Esophagus muscularis mucosa (tissue), 4 donors: ENCODE data around the gene UBTF. TPM values are rescaled to one million over a fixed set of nuclear protein-coding genes. Genes with fewer than 3 reads are reported as not detected.

ENCODE experiments used
- DNase-seq: peaks from one replicate; pipeline ENCODE4 v3.0.0-alpha.2; 2017; ENCODE audit errors: extremely low spot score
- H3K27ac ChIP-seq, 4 donors: fragments of 200-600 bp; sonication (generic); replicated peaks in 1 of 4; 1 replicate in 3 of 4; 2 replicates in 1 of 4; pipeline ENCODE4 v1.5.1; 2016 to 2019; ENCODE audit warnings: mild to moderate bottlenecking in 1 of 4
- H3K27me3 ChIP-seq, 4 donors: fragments of 200-600 bp; sonication (generic); one replicate each; pipeline versions ENCODE4 v1.5.1 to v1.6.0; 2016 to 2019
- H3K36me3 ChIP-seq, 4 donors: fragments of 200-600 bp; sonication (generic); one replicate each; pipeline ENCODE4 v1.5.1; 2016 to 2019
- H3K4me1 ChIP-seq, 4 donors: fragments of 200-600 bp; sonication (generic); one replicate each; pipeline ENCODE4 v1.5.1; 2016 to 2019
- H3K4me3 ChIP-seq, 4 donors: fragments of 200-600 bp; sonication (generic); 1 replicate in 2 of 4; 2 replicates in 2 of 4; pipeline ENCODE4 v1.5.1; 2016 to 2019; ENCODE audit warnings: mild to moderate bottlenecking in 4 of 4, moderate library complexity in 1 of 4
- H3K9me3 ChIP-seq, 4 donors: fragments of 200-600 bp; sonication (generic); 1 replicate in 3 of 4; 2 replicates in 1 of 4; pipeline ENCODE4 v1.5.1; 2016 to 2019
- EP300 ChIP-seq: sonication (generic); formaldehyde crosslinking; IDR thresholded peaks from one replicate; pipeline ENCODE4 v1.6.1; 2017; ENCODE audit warnings: antibody characterized with exemption
- POLR2A ChIP-seq: fragments of 450-650 bp; IDR thresholded peaks from one replicate; pipeline ENCODE4 v1.6.1; 2017; ENCODE audit warnings: antibody characterized with exemption, moderate library complexity, mild to moderate bottlenecking, low read depth
- POLR2AphosphoS5 ChIP-seq, 2 donors: sonication (generic); formaldehyde crosslinking; IDR thresholded peaks; one replicate each; pipeline ENCODE4 v1.6.1; 2017; ENCODE audit warnings: antibody characterized with exemption in 2 of 2
- WGBS: methylation state at CpG from one replicate; pipeline ENCODE4 v1.1.5; 2018; 5-methylcytosine and 5-hydroxymethylcytosine counted together
- intact Hi-C: fragments of 100-400 bp; cut with DNase I; formaldehyde crosslinking; loops from one replicate; pipeline ENCODE4 v1.15.1; 2023
- total RNA-seq, 4 donors: library from RNA; depleted of rRNA; stranded (reverse); fragments of >200 nt; gene quantifications; one replicate each; pipeline versions ENCODE4 v1.1.0 to v1.2.1, GENCODE V29; 2016
- TF ChIP-seq, protein P1 (sequence below), 3 experiments: fragments of 200-600 bp in 2 of 3; fragments of 450-650 bp in 1 of 3; sonication (generic) in 2 of 3; IDR thresholded peaks; one replicate each; pipeline ENCODE4 v1.5.1; 2017 to 2019; ENCODE audit warnings: antibody characterized with exemption in 3 of 3, mild to moderate bottlenecking in 2 of 3, moderate library complexity in 1 of 3

UBTF gene
- total RNA-seq, 4 donors from 2014 or later = 48.7 to 78.8 (median 66.1) TPM

DNA sequence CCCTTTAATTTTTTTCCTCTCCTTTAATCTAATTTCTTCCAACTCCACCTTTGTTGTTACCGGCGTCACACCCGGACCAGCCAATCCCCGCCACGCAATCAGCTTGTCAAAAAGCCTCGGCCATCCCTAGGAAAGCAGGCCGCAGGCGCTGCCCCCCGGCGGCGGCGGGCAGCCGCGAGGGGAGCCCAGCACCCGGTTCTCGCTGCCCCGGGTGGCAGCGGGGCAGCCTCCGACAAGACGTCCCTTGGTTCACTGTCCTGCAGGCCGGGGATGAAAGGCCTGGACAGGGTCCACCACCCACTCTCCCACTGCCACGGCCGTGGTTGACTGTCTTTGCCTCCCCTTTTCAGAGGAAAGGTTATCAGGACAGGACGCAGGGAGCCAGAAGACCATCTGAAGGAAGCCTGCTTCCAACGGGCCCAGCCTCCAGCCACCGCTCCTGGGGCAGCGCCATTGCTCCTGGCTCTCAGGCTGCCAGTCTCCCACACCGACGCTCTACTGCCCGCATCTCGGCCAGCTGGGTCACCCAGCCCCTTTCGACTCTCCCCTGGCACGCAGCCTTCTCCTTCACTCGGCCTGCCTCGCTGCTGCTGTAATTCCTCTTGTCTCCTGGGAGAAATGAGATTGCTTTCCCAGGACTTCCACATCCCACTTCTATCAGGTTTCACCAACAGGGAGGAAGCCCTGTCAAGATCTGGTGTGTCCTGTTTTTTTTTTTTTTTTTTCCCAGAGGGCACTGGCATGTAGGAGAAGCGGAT is 2.8 kb upstream of the UBTF start:
- Histone ChIP-seq H3K4me3 (peak overlapping the region; percentile 92 to 98 (median 96)), H3K9me3 (no peaks in the 10 kb centered on the region), H3K4me1 (peaks cover 30 to 39% (median 38%) of the 10 kb centered on the region in 4 donors), H3K36me3 (no peaks in the 10 kb centered on the region), H3K27ac (peak overlapping the region; percentile 100), H3K27me3 (no peaks in the 10 kb centered on the region)
- peak; percentile 96 for DNase-seq
- TF ChIP-seq POLR2AphosphoS5 (IDR thresholded peaks at IDR 0.05) (peak; percentile 70 to 87), EP300 (no peak), POLR2A (no peak)
- TF ChIP-seq, protein P1, sequence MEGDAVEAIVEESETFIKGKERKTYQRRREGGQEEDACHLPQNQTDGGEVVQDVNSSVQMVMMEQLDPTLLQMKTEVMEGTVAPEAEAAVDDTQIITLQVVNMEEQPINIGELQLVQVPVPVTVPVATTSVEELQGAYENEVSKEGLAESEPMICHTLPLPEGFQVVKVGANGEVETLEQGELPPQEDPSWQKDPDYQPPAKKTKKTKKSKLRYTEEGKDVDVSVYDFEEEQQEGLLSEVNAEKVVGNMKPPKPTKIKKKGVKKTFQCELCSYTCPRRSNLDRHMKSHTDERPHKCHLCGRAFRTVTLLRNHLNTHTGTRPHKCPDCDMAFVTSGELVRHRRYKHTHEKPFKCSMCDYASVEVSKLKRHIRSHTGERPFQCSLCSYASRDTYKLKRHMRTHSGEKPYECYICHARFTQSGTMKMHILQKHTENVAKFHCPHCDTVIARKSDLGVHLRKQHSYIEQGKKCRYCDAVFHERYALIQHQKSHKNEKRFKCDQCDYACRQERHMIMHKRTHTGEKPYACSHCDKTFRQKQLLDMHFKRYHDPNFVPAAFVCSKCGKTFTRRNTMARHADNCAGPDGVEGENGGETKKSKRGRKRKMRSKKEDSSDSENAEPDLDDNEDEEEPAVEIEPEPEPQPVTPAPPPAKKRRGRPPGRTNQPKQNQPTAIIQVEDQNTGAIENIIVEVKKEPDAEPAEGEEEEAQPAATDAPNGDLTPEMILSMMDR (IDR thresholded peaks at IDR 0.05) = peak; percentile 9 to 41 (median 30)
- under 1% methylated on average over 25 of the region's 36 CpGs for WGBS
- intact Hi-C loops = no loop called here

- Histone ChIP-seq H3K4me1 (peaks cover 35 to 44% (median 43%) of the 10 kb centered on the region in 4 donors), H3K9me3 (no peaks in the 10 kb centered on the region), H3K27me3 (no peaks in the 10 kb centered on the region), H3K36me3 (peaks cover 0 to 4% (median 3%) of the 10 kb centered on the region in 4 donors), H3K4me3 (peak overlapping the region; percentile 92 to 98 (median 96)), H3K27ac (peak overlapping the region; percentile 100)
- TF ChIP-seq, protein P1 (IDR thresholded peaks at IDR 0.05) = no peak
- no peak for TF ChIP-seq POLR2AphosphoS5 (IDR thresholded peaks at IDR 0.05)
- no peak for TF ChIP-seq EP300
- TF ChIP-seq POLR2A = no peak
- intact Hi-C loops = no loop called here
- DNase-seq = peak; percentile 93
- WGBS = 0% methylated on average over 17 of the region's 17 CpGs
These were observed 2.3 kb upstream of the UBTF start for GRCh38 chr17:44221862-44222111.

- intact Hi-C loops = no loop called here
- H3K27me3 ChIP-seq = no peaks in the 10 kb centered on the region
- H3K4me3 ChIP-seq = peak overlapping the region; percentile 92 to 98 (median 96)
- H3K36me3 ChIP-seq = peaks cover 5 to 10% (median 9%) of the 10 kb centered on the region in 4 donors
- no peak for TF ChIP-seq POLR2A
- TF ChIP-seq POLR2AphosphoS5 (IDR thresholded peaks at IDR 0.05) = peak; percentile 21 to 30
- TF ChIP-seq, protein P1 (IDR thresholded peaks at IDR 0.05) = no peak
- TF ChIP-seq EP300 = no peak
- H3K9me3 ChIP-seq = no peaks in the 10 kb centered on the region
- H3K4me1 ChIP-seq = peaks cover 38 to 49% (median 48%) of the 10 kb centered on the region in 4 donors
- H3K27ac ChIP-seq = peak overlapping the region; percentile 100
- WGBS = under 1% methylated on average over 52 of the region's 54 CpGs
- peak; percentile 95 for DNase-seq
These were observed 1.8 kb upstream of the UBTF start for GRCh38 chr17:44221084-44221861.

DNA sequence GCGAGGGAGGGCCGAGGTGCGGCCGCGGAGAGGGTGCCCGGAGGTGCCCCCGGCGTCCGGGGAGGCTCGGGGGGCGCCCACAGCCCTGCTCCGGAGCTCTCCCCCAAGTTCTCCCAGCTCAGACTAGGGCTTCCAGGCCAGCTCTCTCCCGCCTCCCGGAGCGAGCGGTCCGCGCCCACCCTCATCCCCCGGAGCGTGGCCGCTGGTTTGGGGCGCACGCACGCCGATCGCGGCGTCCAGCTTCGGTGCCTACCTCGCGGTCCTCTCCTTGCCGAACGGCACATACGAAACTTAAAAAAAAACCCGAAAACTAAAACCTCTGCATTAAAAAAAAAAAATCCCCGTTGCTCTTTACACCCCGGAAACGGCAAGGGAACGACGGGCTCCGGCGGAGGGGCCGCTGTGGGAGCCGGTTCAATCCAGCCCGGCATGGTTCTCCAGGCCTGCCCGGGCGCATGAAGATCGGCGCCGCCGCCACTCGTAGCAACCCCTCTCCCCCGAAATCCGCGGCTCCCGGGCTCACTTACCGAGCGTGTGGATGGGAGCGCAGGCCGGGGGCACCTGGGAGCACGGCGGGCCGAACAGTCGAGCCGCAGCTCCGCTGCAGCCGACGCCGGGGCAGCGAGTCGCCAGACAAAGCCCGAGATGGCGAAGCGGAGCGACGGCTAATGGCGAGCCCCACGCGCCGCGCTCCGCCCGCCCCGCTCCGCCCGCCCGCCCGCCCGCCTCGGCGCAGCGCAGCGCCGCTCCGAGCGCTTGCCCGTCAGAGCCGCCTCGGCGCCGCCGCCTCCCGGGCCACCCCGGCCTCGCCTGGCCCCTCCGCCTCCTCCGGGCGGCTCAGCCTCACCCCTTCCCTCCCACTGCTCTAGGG is 973 bp upstream of the UBTF start:
- Histone ChIP-seq H3K27me3 (no peaks in the 10 kb centered on the region), H3K4me3 (peak overlapping the region; percentile 92 to 98 (median 96)), H3K36me3 (peaks cover 13 to 18% (median 17%) of the 10 kb centered on the region in 4 donors), H3K4me1 (peaks cover 38 to 58% (median 53%) of the 10 kb centered on the region in 4 donors), H3K9me3 (no peaks in the 10 kb centered on the region), H3K27ac (peak overlapping the region; percentile 100)
- intact Hi-C loops = no loop called here
- DNase-seq = no peak
- 0% methylated on average over 20 of the region's 108 CpGs for WGBS
- TF ChIP-seq POLR2AphosphoS5 (IDR thresholded peaks at IDR 0.05) = no peak
- TF ChIP-seq POLR2A = no peak
- no peak for TF ChIP-seq EP300
- TF ChIP-seq, protein P1 (IDR thresholded peaks at IDR 0.05) = no peak
